PC-9 (cell line): Measurements from ENCODE around the gene TTF2.
A peak's percentile ranks its signal among the peaks of the same experiment; 100 is the strongest.

Experiments
- EZH2 ChIP-seq: fragments of 200-600 bp; sonication (generic); IDR thresholded peaks from 2 replicates; pipeline ENCODE4 v1.8.0; 2017; ENCODE audit warnings: antibody characterized with exemption, low read depth
- TF ChIP-seq, protein P1 (sequence below): fragments of 200-600 bp; sonication (generic); conservative IDR thresholded peaks from 2 replicates; pipeline ENCODE4 v1.6.1; 2017; ENCODE audit warnings: mixed run types, antibody characterized with exemption, mild to moderate bottlenecking, moderate library complexity

GRCh38 chr1:117059678-117060440, at the start of gene TTF2:
- TF ChIP-seq, protein P1, sequence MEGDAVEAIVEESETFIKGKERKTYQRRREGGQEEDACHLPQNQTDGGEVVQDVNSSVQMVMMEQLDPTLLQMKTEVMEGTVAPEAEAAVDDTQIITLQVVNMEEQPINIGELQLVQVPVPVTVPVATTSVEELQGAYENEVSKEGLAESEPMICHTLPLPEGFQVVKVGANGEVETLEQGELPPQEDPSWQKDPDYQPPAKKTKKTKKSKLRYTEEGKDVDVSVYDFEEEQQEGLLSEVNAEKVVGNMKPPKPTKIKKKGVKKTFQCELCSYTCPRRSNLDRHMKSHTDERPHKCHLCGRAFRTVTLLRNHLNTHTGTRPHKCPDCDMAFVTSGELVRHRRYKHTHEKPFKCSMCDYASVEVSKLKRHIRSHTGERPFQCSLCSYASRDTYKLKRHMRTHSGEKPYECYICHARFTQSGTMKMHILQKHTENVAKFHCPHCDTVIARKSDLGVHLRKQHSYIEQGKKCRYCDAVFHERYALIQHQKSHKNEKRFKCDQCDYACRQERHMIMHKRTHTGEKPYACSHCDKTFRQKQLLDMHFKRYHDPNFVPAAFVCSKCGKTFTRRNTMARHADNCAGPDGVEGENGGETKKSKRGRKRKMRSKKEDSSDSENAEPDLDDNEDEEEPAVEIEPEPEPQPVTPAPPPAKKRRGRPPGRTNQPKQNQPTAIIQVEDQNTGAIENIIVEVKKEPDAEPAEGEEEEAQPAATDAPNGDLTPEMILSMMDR, result peak; percentile 50; the same call in 1 of the 2 replicates
- TF ChIP-seq EZH2, result no peak
